GM15510 (cell line): ENCODE results near the gene PPIG.

Source experiments
- POLR2A ChIP-seq: IDR thresholded peaks from 3 replicates; pipeline ENCODE4 v1.6.1; 2011; ENCODE audit warnings: borderline replicate concordance; ENCODE audit not compliant: insufficient read length; ENCODE audit errors: extremely low read depth

PPIG gene

DNA sequence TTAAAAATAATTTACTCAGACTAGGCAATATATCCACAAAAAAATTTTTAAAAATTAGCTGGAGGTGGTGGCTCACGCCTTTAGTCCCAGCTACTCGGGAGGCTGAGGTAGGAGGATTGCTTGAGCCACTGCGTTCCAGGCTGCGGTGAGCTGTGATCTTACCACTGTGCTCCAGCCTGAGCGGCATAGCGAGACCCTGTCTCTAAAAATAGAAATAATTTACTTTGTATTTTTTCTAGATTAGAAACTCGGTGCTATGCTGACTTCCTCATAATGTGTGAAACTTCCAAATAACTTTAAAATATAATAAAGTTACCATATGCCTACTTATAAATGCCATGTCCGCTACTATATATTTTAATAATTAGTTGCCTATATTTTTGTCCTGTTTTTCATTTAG lies 6.7 kb downstream of the PPIG start:
- no peak for TF ChIP-seq POLR2A

DNA sequence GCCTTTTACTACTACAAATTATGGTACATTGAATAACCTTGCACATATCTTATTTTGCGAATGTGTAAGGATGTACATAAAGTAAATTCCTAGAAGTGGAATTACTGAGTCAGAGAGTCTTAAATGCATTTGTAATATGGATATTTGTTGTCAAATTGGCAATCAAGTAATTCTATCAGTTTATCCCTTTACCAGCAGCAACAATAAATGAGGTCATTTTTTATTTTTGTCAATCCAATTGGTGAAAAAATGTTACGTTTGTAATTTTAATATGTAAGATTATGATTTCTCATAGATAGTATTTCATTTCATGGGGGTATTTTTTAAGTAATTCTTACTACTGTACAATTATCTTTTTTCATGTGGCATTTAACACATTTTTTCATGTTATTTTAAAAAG lies 14.8 kb downstream of the PPIG start:
- TF ChIP-seq POLR2A, result no peak

DNA sequence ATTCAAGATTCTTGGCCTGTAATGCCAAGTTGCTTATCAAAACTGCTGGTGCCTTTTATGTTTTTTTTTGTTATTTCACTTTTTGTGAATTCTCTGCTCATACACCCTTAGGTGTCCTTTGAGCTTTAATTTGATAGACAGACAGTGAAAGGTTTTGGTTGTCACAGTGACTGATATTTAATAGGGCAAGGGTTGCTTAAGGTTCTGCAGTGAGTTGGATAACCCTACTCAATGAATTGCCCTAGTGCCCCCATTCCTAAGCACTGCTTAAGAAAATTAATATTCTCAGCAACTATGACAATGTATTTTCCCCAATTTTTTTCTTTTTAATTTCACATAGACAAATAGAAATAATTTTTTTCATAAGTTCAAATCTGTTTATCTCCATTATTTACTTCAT lies 15.4 kb downstream of the PPIG start:
- TF ChIP-seq POLR2A, result no peak

DNA sequence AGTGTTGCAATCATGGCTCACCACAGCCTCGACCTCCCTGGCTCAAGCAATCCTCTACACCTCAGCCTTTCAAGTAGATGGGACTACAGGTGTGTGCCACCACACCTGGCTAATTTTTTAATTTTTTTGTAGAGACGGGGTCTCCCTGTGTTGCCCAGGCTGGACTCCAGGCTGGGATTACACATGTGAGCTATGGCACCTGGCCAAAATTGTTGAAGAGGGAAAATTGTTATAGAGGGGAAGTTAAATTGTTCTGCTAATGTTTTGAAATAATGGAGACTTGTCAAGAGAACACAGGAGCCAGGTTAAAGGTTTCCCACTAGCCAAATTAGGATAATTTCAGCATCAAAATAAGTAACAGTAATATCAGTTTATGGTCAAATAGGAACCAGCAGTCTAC lies 25.1 kb downstream of the PPIG start:
- TF ChIP-seq POLR2A, result no peak

DNA sequence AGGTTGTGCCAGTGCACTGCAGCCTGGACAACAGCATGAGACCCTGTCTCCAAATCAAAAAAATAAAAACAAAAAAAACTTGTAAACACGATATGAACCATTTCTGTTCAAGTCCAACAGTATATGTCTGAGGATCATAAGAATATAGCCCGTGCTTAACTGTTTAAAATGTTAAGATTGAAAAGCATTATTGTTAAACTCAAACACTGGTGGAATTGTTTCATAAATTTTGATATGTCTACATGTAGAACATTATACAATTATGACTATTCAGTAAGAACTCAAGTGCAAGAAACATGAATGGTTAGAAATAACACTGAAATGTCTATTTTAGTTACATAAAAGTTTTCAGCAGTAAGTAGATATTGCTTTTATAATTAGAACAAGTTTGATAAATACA lies 29.7 kb downstream of the PPIG start:
- no peak for TF ChIP-seq POLR2A

DNA sequence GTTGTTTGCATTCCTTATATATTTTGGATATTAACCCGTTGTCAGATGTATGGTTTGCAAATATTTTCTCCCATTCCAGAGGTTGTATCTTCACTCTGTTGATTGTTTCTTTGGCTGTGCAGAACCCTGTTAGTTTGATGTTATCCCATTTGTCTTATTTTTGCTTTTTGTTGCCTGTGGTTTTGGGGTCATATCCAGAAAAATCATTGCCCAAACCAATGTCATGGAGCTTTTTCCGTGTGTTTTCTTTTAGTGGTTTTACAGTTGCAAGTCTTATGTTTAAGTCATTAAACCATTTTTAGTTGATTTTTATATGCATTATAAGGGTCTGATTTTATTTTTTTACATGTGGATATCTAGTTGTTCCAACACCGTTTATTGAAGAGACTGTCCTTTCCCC lies 35.8 kb downstream of the PPIG start:
- TF ChIP-seq POLR2A, result no peak

DNA sequence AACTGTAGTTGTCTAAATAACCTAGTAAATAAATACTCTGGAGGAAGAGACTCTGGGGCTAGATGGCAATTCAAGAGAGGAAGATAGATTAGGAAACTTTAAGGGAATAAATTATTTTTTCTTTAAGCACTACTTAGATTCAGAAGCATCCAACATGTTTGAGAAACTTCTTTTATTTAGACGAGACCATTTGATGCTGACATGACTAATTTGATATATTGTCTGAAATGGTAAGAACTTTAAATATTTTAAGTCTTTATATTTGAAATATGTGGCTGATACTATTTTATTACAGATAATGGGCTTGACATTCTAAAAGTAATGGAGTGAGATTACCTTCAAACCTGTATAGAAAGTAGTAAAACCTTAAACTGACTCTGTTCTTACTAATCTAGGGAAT lies 36.4 kb downstream of the PPIG start:
- no peak for TF ChIP-seq POLR2A

DNA sequence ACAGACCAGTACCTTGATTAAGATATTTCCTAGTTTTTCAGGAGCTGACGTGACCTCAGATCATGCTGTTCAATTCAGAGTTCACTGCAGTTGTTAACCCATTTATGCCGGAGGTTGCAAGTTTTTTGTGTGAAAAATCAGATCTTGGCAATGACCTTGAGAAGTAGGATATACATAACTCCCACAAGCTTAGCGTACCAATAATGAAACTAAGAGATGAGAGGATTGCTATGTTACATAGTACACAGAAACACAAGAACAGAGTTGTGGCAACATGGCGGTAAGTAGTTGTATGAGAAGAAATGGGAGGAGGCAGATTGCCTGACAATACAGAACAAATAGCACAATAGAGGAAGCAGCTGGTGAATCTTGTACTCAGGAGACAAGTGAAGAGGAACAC lies 39.1 kb downstream of the PPIG start:
- TF ChIP-seq POLR2A, result no peak

DNA sequence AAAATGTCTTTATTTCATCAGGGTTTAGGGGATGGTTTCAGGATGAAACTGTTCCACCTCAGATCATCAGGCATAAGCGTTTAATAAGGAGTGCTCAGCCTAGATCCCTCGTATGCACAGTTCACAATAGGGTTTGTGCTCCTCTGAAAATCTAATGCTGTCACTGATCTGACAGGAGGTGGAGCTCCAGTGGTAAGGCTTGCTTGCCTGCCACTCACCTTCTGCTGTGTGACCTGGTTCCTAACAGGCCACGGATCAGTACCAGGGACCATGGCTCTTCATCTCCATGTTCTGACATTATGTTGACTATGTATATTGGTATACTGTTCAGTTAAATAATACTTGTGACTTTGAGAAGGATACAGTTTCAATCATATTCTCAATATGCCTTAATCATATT lies 41.6 kb downstream of the PPIG start:
- no peak for TF ChIP-seq POLR2A

DNA sequence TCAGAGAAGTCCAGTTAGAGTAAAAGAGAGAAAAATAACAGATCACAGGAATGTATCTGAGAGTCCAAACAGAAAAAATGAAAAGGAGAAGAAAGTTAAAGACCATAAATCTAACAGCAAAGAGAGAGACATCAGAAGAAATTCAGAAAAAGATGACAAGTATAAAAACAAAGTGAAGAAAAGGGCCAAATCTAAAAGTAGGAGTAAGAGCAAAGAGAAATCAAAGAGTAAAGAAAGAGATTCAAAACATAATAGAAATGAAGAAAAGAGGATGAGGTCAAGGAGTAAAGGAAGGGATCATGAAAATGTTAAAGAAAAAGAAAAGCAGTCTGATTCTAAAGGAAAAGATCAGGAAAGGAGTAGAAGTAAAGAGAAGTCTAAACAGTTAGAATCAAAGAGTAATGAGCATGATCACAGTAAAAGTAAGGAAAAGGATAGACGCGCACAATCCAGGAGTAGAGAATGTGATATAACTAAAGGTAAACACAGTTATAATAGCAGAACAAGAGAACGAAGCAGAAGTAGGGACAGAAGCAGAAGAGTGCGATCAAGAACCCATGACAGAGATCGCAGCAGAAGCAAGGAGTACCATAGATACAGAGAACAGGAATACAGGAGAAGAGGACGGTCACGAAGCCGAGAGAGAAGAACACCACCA lies 52.4 kb downstream of the PPIG start:
- no peak for TF ChIP-seq POLR2A

DNA sequence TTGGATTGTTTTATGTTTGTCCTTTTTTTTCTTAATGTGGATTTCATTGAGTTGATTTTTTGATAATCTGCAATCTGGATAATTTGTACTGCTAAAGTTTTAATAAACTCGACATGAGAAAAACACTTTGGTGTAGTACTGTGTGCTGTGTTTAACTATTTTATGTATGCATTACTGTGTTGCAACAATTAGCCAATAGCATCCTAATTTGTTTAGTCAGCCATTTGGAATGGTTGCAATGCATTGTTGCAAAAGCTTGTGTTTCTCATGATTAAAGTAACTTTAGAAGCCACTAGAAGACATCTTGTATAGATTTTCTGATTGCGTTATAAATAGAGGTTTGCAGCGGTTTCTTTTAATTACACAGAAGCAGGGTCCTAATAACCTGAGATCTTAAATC lies 53.5 kb downstream of the PPIG start:
- TF ChIP-seq POLR2A, result no peak

DNA sequence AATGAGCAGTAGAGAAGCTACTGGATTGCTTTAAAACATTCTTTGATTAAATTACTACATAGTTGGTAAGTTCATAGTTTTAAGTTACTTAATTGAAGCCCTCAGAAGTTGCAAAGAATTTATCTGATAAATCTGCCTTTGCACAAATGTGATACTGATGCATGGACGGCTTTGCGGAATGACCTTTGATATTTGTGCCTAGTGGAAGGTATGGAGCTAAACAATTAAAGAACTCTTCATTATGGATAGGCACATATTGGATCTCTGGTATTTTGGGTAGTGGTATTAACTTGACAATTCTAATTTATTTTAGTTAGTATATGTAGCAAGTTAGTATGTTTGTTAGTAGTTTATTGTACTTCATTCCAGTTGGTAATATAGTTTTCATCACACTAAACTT lies 56.0 kb downstream of the PPIG start:
- no peak for TF ChIP-seq POLR2A

DNA sequence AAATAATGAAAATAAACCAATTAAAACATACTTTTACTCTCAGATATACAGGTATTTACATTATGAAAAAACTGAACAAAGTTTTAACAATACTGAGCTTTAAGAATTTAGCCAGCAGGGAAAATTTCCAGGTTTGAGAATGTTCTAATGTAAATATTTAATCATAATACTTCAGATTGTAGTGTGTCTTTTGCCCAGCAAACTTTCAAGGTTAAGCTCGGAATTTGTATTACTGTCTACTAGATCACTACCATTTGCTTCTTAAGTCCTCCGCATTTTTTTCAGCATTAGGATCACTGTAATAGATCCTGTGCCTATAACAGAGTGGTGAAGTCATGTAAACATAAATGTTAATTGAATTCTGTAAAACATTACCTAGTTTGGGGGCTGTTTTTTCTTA lies 57.3 kb downstream of the PPIG start:
- no peak for TF ChIP-seq POLR2A

DNA sequence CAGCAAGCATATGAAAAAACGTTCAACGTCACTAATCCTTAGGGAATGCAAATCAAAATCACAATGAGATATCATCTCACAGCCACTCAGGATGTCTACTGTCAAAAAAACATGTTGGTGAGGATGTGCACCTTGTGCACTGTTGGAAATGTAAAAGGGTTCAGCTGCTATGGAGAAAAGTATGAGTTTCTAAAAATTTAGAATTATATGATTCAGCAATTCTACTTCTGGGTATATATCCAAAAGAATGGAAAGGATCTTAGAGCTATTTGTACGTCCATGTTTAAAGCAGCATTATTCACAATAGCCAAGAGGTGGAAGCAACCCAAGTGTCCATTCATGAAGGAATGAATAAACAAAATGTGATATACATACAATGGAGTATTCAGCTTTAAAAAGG lies 60.0 kb downstream of the PPIG start:
- TF ChIP-seq POLR2A, result no peak

DNA sequence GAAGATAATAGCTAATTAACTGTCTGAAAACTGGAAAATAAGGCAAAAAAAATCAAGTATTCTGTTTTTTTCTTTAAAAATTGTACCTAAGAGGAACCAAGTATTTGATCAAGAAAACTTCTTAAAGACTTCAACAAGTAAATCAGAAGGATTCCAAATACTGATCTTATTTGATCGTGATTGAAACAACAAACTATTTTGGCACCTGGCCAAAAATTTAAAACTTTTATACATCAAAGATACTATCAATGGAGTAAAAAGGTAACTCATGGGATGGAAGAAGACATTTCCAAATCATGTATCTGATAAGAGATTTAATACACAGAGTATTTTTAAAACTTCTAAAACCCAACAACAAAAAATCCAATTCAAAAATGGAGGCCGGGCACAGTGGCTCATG lies 63.3 kb downstream of the PPIG start:
- TF ChIP-seq POLR2A, result no peak

DNA sequence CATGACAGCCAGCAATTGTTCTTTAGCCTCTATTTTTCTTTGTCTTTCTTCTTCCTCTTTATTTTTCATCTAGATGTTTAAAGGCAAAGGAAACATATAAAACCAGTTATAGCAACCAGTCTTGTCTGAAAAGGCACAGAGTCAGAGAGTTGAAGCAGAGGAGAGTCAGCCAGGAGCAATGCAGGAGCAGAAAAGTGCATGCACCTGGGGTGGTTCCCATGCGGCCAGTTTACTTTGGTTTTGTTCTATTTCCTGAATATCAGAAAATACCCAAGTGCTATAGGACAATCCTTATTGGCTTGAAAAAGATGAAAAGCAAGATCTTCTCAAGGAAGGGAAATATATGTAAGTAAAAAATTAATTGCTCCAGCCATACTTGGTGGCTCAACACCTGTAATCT lies 65.1 kb downstream of the PPIG start:
- no peak for TF ChIP-seq POLR2A

DNA sequence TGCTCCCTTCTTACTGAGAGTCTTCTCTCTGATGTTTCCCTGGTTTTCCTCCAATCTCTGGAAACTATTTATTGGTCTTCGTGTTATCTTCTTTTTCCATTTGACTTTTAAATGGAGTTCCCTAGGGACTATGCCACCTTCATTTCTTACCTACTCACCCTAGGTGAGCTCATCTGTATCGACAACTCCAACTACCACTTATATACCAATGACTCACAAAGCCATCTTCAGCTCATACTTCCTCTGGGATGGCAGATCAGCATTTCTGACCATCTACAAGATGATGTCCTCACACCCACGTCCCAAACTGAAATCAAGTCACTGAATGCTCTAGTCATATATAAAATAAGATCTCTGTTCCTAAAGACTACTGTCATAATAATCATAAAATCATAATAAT lies 69.5 kb downstream of the PPIG start:
- no peak for TF ChIP-seq POLR2A

DNA sequence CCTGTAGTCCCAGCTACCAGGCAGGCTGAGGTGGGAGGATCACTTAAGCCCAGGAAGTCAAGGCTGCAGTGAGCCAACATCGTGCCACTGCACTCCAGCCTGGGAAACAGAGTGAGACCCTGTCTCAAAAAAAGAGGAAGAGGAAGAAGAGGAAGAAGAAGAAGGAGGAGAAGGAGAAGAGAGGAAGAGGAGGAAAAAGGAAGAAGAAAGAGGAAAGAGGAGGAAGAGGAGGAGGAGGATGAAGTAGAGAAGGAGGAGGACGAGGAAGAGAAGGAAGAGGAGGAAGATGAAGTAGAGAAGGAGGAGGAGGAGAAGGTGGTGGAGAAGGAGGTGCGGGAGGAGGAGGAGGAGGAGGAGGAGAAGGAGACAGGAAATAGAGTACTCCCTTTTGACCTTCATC lies 72.0 kb downstream of the PPIG start:
- no peak for TF ChIP-seq POLR2A

DNA sequence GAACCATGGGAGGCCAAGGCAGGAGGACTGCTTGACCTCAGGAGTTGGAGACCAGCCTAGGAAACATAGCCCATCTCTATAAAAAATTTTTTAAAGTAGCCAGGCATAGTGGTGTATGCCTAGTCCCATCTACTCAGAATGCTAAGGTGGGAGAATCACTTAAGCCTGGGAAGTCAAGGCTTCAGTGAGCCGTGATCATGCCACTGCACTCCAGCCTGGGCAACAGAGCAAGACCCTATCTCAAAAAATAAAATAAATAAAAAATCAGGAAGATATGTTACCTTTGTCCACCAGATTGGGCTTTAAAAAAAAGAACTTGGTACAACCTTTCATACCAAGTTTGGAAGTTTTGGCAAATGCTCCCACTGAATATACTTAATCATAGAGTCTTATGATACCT lies 74.7 kb downstream of the PPIG start:
- no peak for TF ChIP-seq POLR2A

DNA sequence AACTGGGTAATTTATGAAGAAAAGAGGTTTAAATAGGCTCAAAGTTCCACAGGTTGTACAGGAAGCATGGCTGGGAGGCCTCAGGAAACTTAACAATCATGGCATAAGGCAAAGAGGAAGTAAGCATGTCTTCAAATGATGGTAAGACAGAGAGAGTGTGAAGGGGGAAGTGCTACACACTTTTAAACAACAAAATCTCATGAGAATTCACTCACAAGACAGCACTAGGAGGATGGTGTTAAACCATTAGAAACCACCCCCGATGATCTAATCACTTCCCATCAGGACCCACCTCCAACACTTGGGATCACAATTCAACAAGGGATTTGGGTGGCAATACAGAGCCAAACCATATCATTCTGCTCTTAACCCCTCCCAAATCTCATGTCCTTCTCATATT lies 75.2 kb downstream of the PPIG start:
- no peak for TF ChIP-seq POLR2A
